GM12801 (cell line): ENCODE results near the gene SP110.

Experiments
- CTCF ChIP-seq: IDR thresholded peaks from one replicate; pipeline ENCODE4 v1.5.1; 2011; ENCODE audit warnings: control low read depth; ENCODE audit not compliant: insufficient read length; ENCODE audit errors: extremely low read depth

SP110 gene

GRCh38 chr2:230256733-230257332, 37.0 kb upstream of the SP110 start:
- TF ChIP-seq CTCF, result no peak

- no peak for TF ChIP-seq CTCF
These were observed 34.5 kb upstream of the SP110 start for GRCh38 chr2:230254152-230254881.

- no peak for TF ChIP-seq CTCF
These were observed 30.4 kb upstream of the SP110 start for GRCh38 chr2:230250231-230250630.

- TF ChIP-seq CTCF, result no peak
These were observed 26.4 kb upstream of the SP110 start for GRCh38 chr2:230246206-230246605.

- no peak for TF ChIP-seq CTCF
These were observed 24.4 kb upstream of the SP110 start for GRCh38 chr2:230244211-230244610.

GRCh38 chr2:230234845-230235244, 15.1 kb upstream of the SP110 start:
- no peak for TF ChIP-seq CTCF

GRCh38 chr2:230234122-230234722, 14.4 kb upstream of the SP110 start:
- no peak for TF ChIP-seq CTCF
